PFSK-1 (cell line): Measurements from ENCODE around the gene TSTD2.

Source experiments
- FOXP2 ChIP-seq: optimal IDR thresholded peaks from 2 replicates; pipeline ENCODE3; 2011; ENCODE audit warnings: borderline replicate concordance, control low read depth, inconsistent platforms; ENCODE audit not compliant: insufficient read depth; ENCODE audit errors: extremely low read length, extremely low read depth
- POLR2AphosphoS5 ChIP-seq: IDR thresholded peaks from 2 replicates; pipeline ENCODE4 v1.6.1; 2012; ENCODE audit warnings: low read depth, mild to moderate bottlenecking, control low read depth, low read length, moderate library complexity
- REST ChIP-seq, 2 experiments: IDR thresholded peaks; 2 replicates each; pipeline versions ENCODE4 v1.6.1 to v1.8.0; 2011 to 2012; ENCODE audit warnings: low read depth in 2 of 2, low read length in 2 of 2, control low read depth in 1 of 2, inconsistent platforms in 1 of 2, mild to moderate bottlenecking in 1 of 2, moderate library complexity in 1 of 2; ENCODE audit not compliant: insufficient read depth in 1 of 2
- SIN3A ChIP-seq: IDR thresholded peaks from 2 replicates; pipeline ENCODE4 v1.6.1; 2012; ENCODE audit warnings: mild to moderate bottlenecking, low read length, moderate library complexity, borderline replicate concordance; ENCODE audit not compliant: insufficient read depth
- TAF1 ChIP-seq: IDR thresholded peaks from 2 replicates; pipeline ENCODE4 v1.6.1; 2012; ENCODE audit warnings: low read length, control low read depth, borderline replicate concordance; ENCODE audit not compliant: insufficient read depth

Gene TSTD2

GRCh38 chr9:97560851-97561250 lies 72.3 kb downstream of the TSTD2 start:
- no peak for TF ChIP-seq TAF1
- no peak for TF ChIP-seq SIN3A
- no peak for TF ChIP-seq POLR2AphosphoS5
- no peak for TF ChIP-seq REST (IDR thresholded peaks at IDR 0.05; ENCODE audit: insufficient read depth in 1 of 2, low read depth in 2 of 2, low read length in 2 of 2)
- no peak for TF ChIP-seq FOXP2

GRCh38 chr9:97560154-97560553 lies 73.0 kb downstream of the TSTD2 start:
- TF ChIP-seq REST (IDR thresholded peaks at IDR 0.05; ENCODE audit: insufficient read depth in 1 of 2, low read depth in 2 of 2, low read length in 2 of 2) = no peak
- no peak for TF ChIP-seq FOXP2
- TF ChIP-seq TAF1 = no peak
- TF ChIP-seq SIN3A = no peak
- no peak for TF ChIP-seq POLR2AphosphoS5

- TF ChIP-seq TAF1 (no peak), SIN3A (no peak), REST (IDR thresholded peaks at IDR 0.05; ENCODE audit: insufficient read depth in 1 of 2, low read depth in 2 of 2, low read length in 2 of 2) (no peak), FOXP2 (no peak), POLR2AphosphoS5 (no peak)
Measured at GRCh38 chr9:97559111-97559514, 74.1 kb downstream of the TSTD2 start.

- TF ChIP-seq POLR2AphosphoS5 = no peak
- no peak for TF ChIP-seq TAF1
- TF ChIP-seq SIN3A = no peak
- no peak for TF ChIP-seq REST (IDR thresholded peaks at IDR 0.05; ENCODE audit: insufficient read depth in 1 of 2, low read depth in 2 of 2, low read length in 2 of 2)
- TF ChIP-seq FOXP2 = no peak
Measured at GRCh38 chr9:97558701-97559101, 74.5 kb downstream of the TSTD2 start.

GRCh38 chr9:97557606-97558095 lies 75.5 kb downstream of the TSTD2 start:
- no peak for TF ChIP-seq TAF1
